ENCODE data around the gene DLG2. TPM values are rescaled to one million over a fixed set of nuclear protein-coding genes. Genes with fewer than 3 reads are reported as not detected.

Gene DLG2
- total and polyA plus RNA-seq, 2 of the 8 experiments (the other 6 are each of a cell fraction or from before 2014, with no cell fraction given) = 1.7 to 14.3 TPM

DNA sequence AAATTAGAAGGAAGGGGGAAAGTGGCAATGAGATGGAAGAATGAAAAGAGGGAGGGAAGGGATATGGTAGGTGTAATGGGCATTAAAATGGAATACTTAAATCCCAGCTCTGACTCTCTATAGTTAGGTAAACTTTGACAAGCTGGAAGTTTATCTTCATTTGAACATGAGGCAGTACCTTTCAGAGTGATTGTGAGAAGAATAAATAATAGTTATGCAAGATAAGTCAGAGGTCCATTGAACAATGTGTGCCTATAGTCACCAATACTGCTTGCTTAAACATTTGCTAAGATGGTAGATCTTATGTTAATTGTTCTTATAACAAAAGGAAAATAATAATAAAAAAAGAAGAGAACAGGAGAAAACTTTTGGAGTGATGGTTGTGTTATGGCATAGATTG, 1795.2 kb downstream of the DLG2 start:
- Histone ChIP-seq H4K5ac (ENCODE audit: insufficient read length, low read depth, low read length) (no peak overlapping the region), H3K23ac (ENCODE audit: insufficient read length) (no peak overlapping the region), H3K36me3 (ENCODE audit: control insufficient read depth in 2 of 4, insufficient read depth in 4 of 4, low read length in 3 of 4) (no peaks in the 10 kb centered on the region), H4K8ac (ENCODE audit: extremely low read depth, insufficient read depth, low read length) (no peak overlapping the region), H2AK5ac (ENCODE audit: low read depth, low read length) (no peak overlapping the region), H3K23me2 (ENCODE audit: low read depth, low read length) (no peaks in the 10 kb centered on the region), H2BK15ac (ENCODE audit: low read length) (no peak overlapping the region), H3K18ac (ENCODE audit: extremely low read depth, low read length) (no peak overlapping the region), H3K27me3 (replicated peaks in 1 of 4; ENCODE audit: control insufficient read depth in 3 of 4, extremely low read depth in 1 of 4, insufficient read depth in 3 of 4, low read length in 3 of 4) (no peaks in the 10 kb centered on the region), H2BK20ac (ENCODE audit: low read length) (no peak overlapping the region), H3K4me1 (replicated peaks in 1 of 4; ENCODE audit: control insufficient read depth in 3 of 4, insufficient read depth in 4 of 4, low read length in 3 of 4) (peaks cover 0 to under 1% (median under 1%) of the 10 kb centered on the region in 4 experiments; a peak in 1 of 7 replicates), H2BK120ac (replicated peaks; ENCODE audit: low read depth, low read length) (no peak overlapping the region), H4K20me1 (replicated peaks in 1 of 2; ENCODE audit: control insufficient read depth in 1 of 2, insufficient read depth in 2 of 2, low read length in 2 of 2) (no peaks in the 10 kb centered on the region), H3K9ac (replicated peaks in 1 of 4; ENCODE audit: extremely low read depth in 1 of 4, low read depth in 3 of 4, low read length in 3 of 4) (no peak overlapping the region), H3K4me2 (ENCODE audit: insufficient read depth in 1 of 2, low read depth in 2 of 2, low read length in 2 of 2) (no peak overlapping the region), H2BK12ac (ENCODE audit: low read depth, low read length) (no peak overlapping the region), H4K91ac (replicated peaks; ENCODE audit: insufficient read length, low read length) (no peak overlapping the region), H3K9me3 (ENCODE audit: insufficient read depth in 2 of 2, low read depth in 1 of 2, low read length in 1 of 2) (no peaks in the 10 kb centered on the region), H3K56ac (replicated peaks; ENCODE audit: insufficient read length, low read depth, low read length) (no peak overlapping the region), H2BK5ac (ENCODE audit: low read depth, low read length) (no peak overlapping the region), H3K79me2 (ENCODE audit: control insufficient read depth in 1 of 2, insufficient read depth in 2 of 2, low read length in 2 of 2) (no peaks in the 10 kb centered on the region), H3K79me1 (ENCODE audit: low read depth, low read length) (no peaks in the 10 kb centered on the region), H3K4ac (replicated peaks; ENCODE audit: insufficient read length, low read depth, low read length) (no peak overlapping the region), H3K27ac (ENCODE audit: low read depth, low read length) (no peak overlapping the region), H2AFZ (ENCODE audit: low read length) (no peak overlapping the region), H3K4me3 (ENCODE audit: extremely low read depth in 1 of 4, insufficient read depth in 2 of 4, low read depth in 3 of 4, low read length in 4 of 4) (no peak overlapping the region), H3K14ac (ENCODE audit: insufficient read length) (no peak overlapping the region)
- DNase-seq (ENCODE audit: low read depth in 1 of 2, low spot score in 2 of 2) (no peak), FAIRE-seq (no peak)
- ChIA-PET POLR2A (ENCODE audit: partially characterized antibody) (no interaction called here), CTCF (ENCODE audit: partially characterized antibody) (no interaction called here)
- TF ChIP-seq TCF12 (IDR thresholded peaks at IDR 0.05; ENCODE audit: low read depth, low read length) (no peak), RFX5 (IDR thresholded peaks at IDR 0.05; ENCODE audit: borderline replicate concordance, low read depth, low read length) (no peak), GTF2F1 (IDR thresholded peaks at IDR 0.05; ENCODE audit: borderline replicate concordance, low read depth, low read length) (no peak), SIX5 (IDR thresholded peaks at IDR 0.05; ENCODE audit: low read depth, low read length) (no peak)
